Naive thymus-derived CD4-positive, alpha-beta T cell (primary cell): Measurements from ENCODE around the gene SERPINE2. TPM values are rescaled to one million over a fixed set of nuclear protein-coding genes. Genes with fewer than 3 reads are reported as not detected.
A peak's percentile ranks its signal among the peaks of the same experiment; 100 is the strongest.

ENCODE experiments used
- ATAC-seq: fragments of 150-1000 bp; cut with Tn5 transposase; 2 replicates; pipeline ENCODE4 v1.10.0; 2021; ENCODE audit warnings: mild to moderate bottlenecking, moderate library complexity
- CTCF ChIA-PET: fragments of 350-600 bp; sonication (Branson Sonifier 250); formaldehyde crosslinking; loops from one replicate; lab custom pipeline; 2021; ENCODE audit warnings: antibody characterized with exemption; lab: Charles Lee
- POLR2A ChIA-PET: fragments of 350-600 bp; sonication (Branson Sonifier 250); formaldehyde crosslinking; loops from one replicate; lab custom pipeline; 2021; ENCODE audit warnings: antibody characterized with exemption, inconsistent platforms; lab: Charles Lee
- DNase-seq, 9 donors: peaks; one replicate each; pipeline versions ENCODE4 v3.0.0 to v3.0.0-alpha.2; 2020 to 2022; ENCODE audit warnings: mixed read lengths in 1 of 9
- H3K27ac ChIP-seq: one replicate; pipeline ENCODE4 v1.7.0; 2013; ENCODE audit warnings: mild to moderate bottlenecking, low read depth, low read length, moderate library complexity
- H3K27me3 ChIP-seq, 2 donors: one replicate each; pipeline ENCODE4 v1.7.0; 2013; ENCODE audit warnings: low read length in 2 of 2, mild to moderate bottlenecking in 2 of 2, moderate library complexity in 2 of 2; ENCODE audit not compliant: control insufficient read depth in 2 of 2, insufficient read depth in 2 of 2
- H3K36me3 ChIP-seq, 3 experiments: 1 replicate in 2 of 3; 2 replicates in 1 of 3; pipeline ENCODE4 v1.7.0; 2013; ENCODE audit warnings: low read length in 3 of 3, mild to moderate bottlenecking in 3 of 3, moderate library complexity in 1 of 3; ENCODE audit not compliant: insufficient read depth in 3 of 3, control insufficient read depth in 2 of 3
- H3K4me1 ChIP-seq, 2 donors: one replicate each; pipeline ENCODE4 v1.7.0; 2013; ENCODE audit warnings: low read length in 2 of 2, mild to moderate bottlenecking in 2 of 2, moderate library complexity in 1 of 2; ENCODE audit not compliant: control insufficient read depth in 2 of 2, insufficient read depth in 2 of 2
- H3K4me3 ChIP-seq: 2 replicates; pipeline ENCODE4 v1.7.0; 2013; ENCODE audit warnings: mild to moderate bottlenecking, low read length
- H3K9me3 ChIP-seq, 3 experiments: 1 replicate in 2 of 3; 2 replicates in 1 of 3; pipeline ENCODE4 v1.7.0; 2013; ENCODE audit warnings: low read length in 3 of 3; ENCODE audit not compliant: control insufficient read depth in 2 of 3
- H3K27ac Mint-ChIP-seq, 9 donors: one replicate each; pipeline ENCODE4 v1.8.0; 2020 to 2022; ENCODE audit warnings: mixed read lengths in 9 of 9, mild to moderate bottlenecking in 8 of 9, moderate library complexity in 5 of 9, inconsistent platforms in 2 of 9
- H3K27me3 Mint-ChIP-seq, 5 donors: one replicate each; pipeline ENCODE4 v1.8.0; 2021 to 2022; ENCODE audit warnings: mixed read lengths in 5 of 5, mild to moderate bottlenecking in 1 of 5
- H3K36me3 Mint-ChIP-seq, 5 donors: one replicate each; pipeline ENCODE4 v1.8.0; 2020 to 2022; ENCODE audit warnings: mixed read lengths in 5 of 5, mild to moderate bottlenecking in 3 of 5, inconsistent platforms in 1 of 5
- H3K4me1 Mint-ChIP-seq, 7 donors: one replicate each; pipeline ENCODE4 v1.8.0; 2020 to 2022; ENCODE audit warnings: mixed read lengths in 7 of 7, mild to moderate bottlenecking in 3 of 7, inconsistent platforms in 1 of 7
- H3K4me3 Mint-ChIP-seq, 10 donors: one replicate each; pipeline ENCODE4 v1.8.0; 2020 to 2022; ENCODE audit warnings: mild to moderate bottlenecking in 10 of 10, mixed read lengths in 10 of 10, moderate library complexity in 6 of 10, inconsistent platforms in 2 of 10
- H3K9me3 Mint-ChIP-seq, 11 donors: one replicate each; pipeline ENCODE4 v1.8.0; 2020 to 2022; ENCODE audit warnings: mixed read lengths in 11 of 11, mild to moderate bottlenecking in 4 of 11, inconsistent platforms in 1 of 11, moderate library complexity in 1 of 11
- intact Hi-C, 2 donors: fragments of 100-400 bp; cut with micrococcal nuclease; formaldehyde crosslinking; loops; one replicate each; pipeline ENCODE4 v1.15.1; 2023
- polyA plus RNA-seq, 2 donors: library from polyadenylated mRNA; unstranded; fragments of 300-500 nt; fragmentation: Illumina TruSeq; gene quantifications; one replicate each; pipeline ENCODE4 v1.2.3, GENCODE V29; 2021
- total RNA-seq, 6 experiments: library from RNA in 5 of 6; stranded (reverse) in 5 of 6; gene quantifications; 1 replicate in 5 of 6; 2 replicates in 1 of 6; pipeline ENCODE4 v1.2.3 and lab custom pipeline; 2021 to 2026

SERPINE2 gene
- total and polyA plus RNA-seq, 7 experiments from 2014 or later: 5.2 to 46.7 (median 14.7) TPM

- Mint-ChIP-seq H3K36me3 (peaks cover 0 to 24% (median 5%) of the 10 kb centered on the region in 5 donors), H3K9me3 (peaks cover 0 to 4% (median 0%) of the 10 kb centered on the region in 11 donors), H3K4me1 (peaks cover 12 to 79% (median 71%) of the 10 kb centered on the region in 7 donors), H3K27me3 (no peaks in the 10 kb centered on the region), H3K4me3 (peak overlapping the region in 1 of 10 donors; percentile 27), H3K27ac (peak overlapping the region in 2 of 9 donors; percentile 7 to 21)
- Histone ChIP-seq H3K27me3 (no peaks in the 10 kb centered on the region), H3K4me1 (peaks cover 7 to 17% of the 10 kb centered on the region in 2 donors), H3K4me3 (no peak overlapping the region), H3K36me3 (no peaks in the 10 kb centered on the region), H3K9me3 (no peaks in the 10 kb centered on the region), H3K27ac (no peak overlapping the region)
- ATAC-seq (no peak), DNase-seq (no peak)
- CTCF ChIA-PET: interaction anchor here (0.8 to 1.1 kb wide), 2 partner anchors 34 to 349 kb away, joined by 3 to 4 read pairs; no protein-coding TSS in a partner anchor
- intact Hi-C loops: loop anchor here in 1 of 2 donors (2.0 kb wide), 1 partner anchor 39 kb away; no protein-coding TSS in a partner anchor
- POLR2A ChIA-PET: interaction anchor here (0.5 to 1.9 kb wide), 2 partner anchors 9 to 86 kb away, joined by 3 to 6 read pairs; partner anchors contain the start of gene WDFY1
These were observed 103.5 kb downstream of the SERPINE2 start for GRCh38 chr2:223935459-223936125.

- ChIA-PET POLR2A (interaction anchor here (0.6 to 1.9 kb wide), 2 partner anchors 10 to 930 kb away, joined by 3 to 6 read pairs; partner anchors contain the start of gene WDFY1), CTCF (interaction anchor here (1.1 kb wide), 1 partner anchor 35 kb away, joined by 4 read pairs; no protein-coding TSS in a partner anchor)
- H3K9me3 Mint-ChIP-seq: peaks cover 0 to 4% (median 0%) of the 10 kb centered on the region in 11 donors
- Histone ChIP-seq H3K9me3 (no peaks in the 10 kb centered on the region), H3K27me3 (no peaks in the 10 kb centered on the region), H3K4me3 (no peak overlapping the region), H3K27ac (no peak overlapping the region), H3K4me1 (peaks cover 14 to 24% of the 10 kb centered on the region in 2 donors), H3K36me3 (no peaks in the 10 kb centered on the region)
- ATAC-seq (no peak), DNase-seq (no peak)
- H3K27ac Mint-ChIP-seq: no peak overlapping the region
- peaks cover 0 to 20% (median 5%) of the 10 kb centered on the region in 5 donors for H3K36me3 Mint-ChIP-seq
- intact Hi-C loops: no loop called here
- H3K4me3 Mint-ChIP-seq: no peak overlapping the region
- peaks cover 19 to 86% (median 78%) of the 10 kb centered on the region in 7 donors for H3K4me1 Mint-ChIP-seq
- H3K27me3 Mint-ChIP-seq: no peaks in the 10 kb centered on the region
These were observed 104.2 kb downstream of the SERPINE2 start for GRCh38 chr2:223934870-223935269.

- ATAC-seq (no peak), DNase-seq (no peak)
- ChIA-PET POLR2A (interaction anchor here (0.9 kb wide), 1 partner anchor 8 kb away, joined by 3 read pairs; no protein-coding TSS in a partner anchor), CTCF (no interaction called here)
- intact Hi-C loops: no loop called here
- Mint-ChIP-seq H3K4me1 (peaks cover 28 to 85% (median 77%) of the 10 kb centered on the region in 7 donors), H3K27ac (peak overlapping the region in 4 of 9 donors; percentile 29 to 47 (median 34)), H3K36me3 (peaks cover 0 to 12% (median 1%) of the 10 kb centered on the region in 5 donors), H3K4me3 (no peak overlapping the region), H3K9me3 (no peaks in the 10 kb centered on the region), H3K27me3 (no peaks in the 10 kb centered on the region)
- Histone ChIP-seq H3K4me1 (peaks cover 26 to 27% of the 10 kb centered on the region in 2 donors), H3K27me3 (no peaks in the 10 kb centered on the region), H3K36me3 (no peaks in the 10 kb centered on the region), H3K9me3 (no peaks in the 10 kb centered on the region), H3K4me3 (no peak overlapping the region), H3K27ac (no peak overlapping the region)
These were observed 106.0 kb downstream of the SERPINE2 start for GRCh38 chr2:223932816-223933800.

- H3K9me3 ChIP-seq: no peaks in the 10 kb centered on the region
- H3K4me3 Mint-ChIP-seq: peak overlapping the region; percentile 50 to 75 (median 70)
- ChIA-PET POLR2A (no interaction called here), CTCF (interaction anchor here (0.6 kb wide), 1 partner anchor 25 kb away, joined by 3 read pairs; no protein-coding TSS in a partner anchor)
- intact Hi-C loops: loop anchor here in 1 of 2 donors (2.0 kb wide), 1 partner anchor 14 kb away; the partner anchor contains the start of gene WDFY1
- no peak for DNase-seq
- H3K36me3 Mint-ChIP-seq: peaks cover 0 to 26% (median 5%) of the 10 kb centered on the region in 5 donors
- H3K36me3 ChIP-seq: no peaks in the 10 kb centered on the region
- peaks cover 0 to 10% (median 0%) of the 10 kb centered on the region in 11 donors for H3K9me3 Mint-ChIP-seq
- H3K4me1 Mint-ChIP-seq: peaks cover 25 to 68% (median 58%) of the 10 kb centered on the region in 7 donors
- H3K27ac ChIP-seq: peak overlapping the region; percentile 39
- no peaks in the 10 kb centered on the region for H3K27me3 Mint-ChIP-seq
- H3K27ac Mint-ChIP-seq: peak overlapping the region; percentile 67 to 93 (median 76)
- peaks cover 18 to 21% of the 10 kb centered on the region in 2 donors for H3K4me1 ChIP-seq
- H3K4me3 ChIP-seq: no peak overlapping the region
- no peaks in the 10 kb centered on the region for H3K27me3 ChIP-seq
- ATAC-seq: peak; percentile 55
These were observed 108.7 kb downstream of the SERPINE2 start for GRCh38 chr2:223930103-223930976.

- peaks cover 22 to 61% (median 51%) of the 10 kb centered on the region in 7 donors for H3K4me1 Mint-ChIP-seq
- intact Hi-C loops: loop anchor here (1.0 to 2.0 kb wide), 2 partner anchors 12 to 15 kb away; partner anchors contain the start of gene WDFY1 (in 1 of the 2)
- peaks cover 0 to 10% (median 0%) of the 10 kb centered on the region in 11 donors for H3K9me3 Mint-ChIP-seq
- Histone ChIP-seq H3K27me3 (no peaks in the 10 kb centered on the region), H3K4me1 (peaks cover 18 to 21% of the 10 kb centered on the region in 2 donors), H3K4me3 (no peak overlapping the region), H3K36me3 (no peaks in the 10 kb centered on the region), H3K27ac (peak overlapping the region; percentile 39), H3K9me3 (no peaks in the 10 kb centered on the region)
- ChIA-PET CTCF (no interaction called here), POLR2A (no interaction called here)
- no peaks in the 10 kb centered on the region for H3K27me3 Mint-ChIP-seq
- H3K36me3 Mint-ChIP-seq: peaks cover 0 to 25% (median 5%) of the 10 kb centered on the region in 5 donors
- DNase-seq (peak in 7 of 9 donors; percentile 31 to 64 (median 56)), ATAC-seq (peak; percentile 87)
- peak overlapping the region; percentile 66 to 93 (median 76) for H3K27ac Mint-ChIP-seq
- H3K4me3 Mint-ChIP-seq: peak overlapping the region; percentile 50 to 75 (median 72)
These were observed 109.4 kb downstream of the SERPINE2 start for GRCh38 chr2:223929571-223930102.
